Measurements from ENCODE around the gene SLC22A15.

DNA sequence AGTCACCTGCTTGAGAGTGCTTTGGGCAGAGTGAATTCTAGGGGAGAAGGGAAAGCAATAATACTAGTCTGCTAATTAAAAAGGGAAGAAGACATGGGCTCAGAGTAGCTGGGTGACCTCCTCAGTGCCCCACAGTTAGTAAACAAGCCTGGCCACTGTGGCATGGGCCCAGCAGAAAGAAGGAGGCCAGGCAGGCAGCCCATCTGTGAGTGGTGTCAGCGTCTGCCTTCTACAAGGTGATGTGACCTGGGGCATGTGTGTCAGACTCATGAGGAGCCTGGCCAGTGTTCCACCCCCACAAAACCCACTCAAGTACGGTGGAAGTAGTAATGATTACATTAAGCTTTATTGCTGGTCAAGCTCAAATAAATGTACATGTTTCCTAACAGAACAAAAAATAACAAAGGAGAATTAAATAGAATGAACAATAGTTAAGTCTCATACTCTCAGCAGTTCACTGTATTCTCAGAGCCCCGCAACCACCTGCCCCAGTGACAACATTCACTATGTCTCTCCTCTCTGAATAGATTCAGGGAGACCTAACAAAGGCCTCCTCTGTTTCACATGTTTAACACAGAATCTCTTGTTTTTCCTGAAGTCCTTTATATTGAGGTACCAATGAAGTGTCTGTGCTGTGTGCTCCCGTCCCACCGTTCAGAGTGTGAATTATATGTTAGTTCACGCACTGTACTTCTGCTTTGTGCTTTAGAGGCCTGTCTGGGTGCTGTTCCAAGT lies 32.5 kb downstream of the SLC22A15 start:
- TF ChIP-seq, protein P1, sequence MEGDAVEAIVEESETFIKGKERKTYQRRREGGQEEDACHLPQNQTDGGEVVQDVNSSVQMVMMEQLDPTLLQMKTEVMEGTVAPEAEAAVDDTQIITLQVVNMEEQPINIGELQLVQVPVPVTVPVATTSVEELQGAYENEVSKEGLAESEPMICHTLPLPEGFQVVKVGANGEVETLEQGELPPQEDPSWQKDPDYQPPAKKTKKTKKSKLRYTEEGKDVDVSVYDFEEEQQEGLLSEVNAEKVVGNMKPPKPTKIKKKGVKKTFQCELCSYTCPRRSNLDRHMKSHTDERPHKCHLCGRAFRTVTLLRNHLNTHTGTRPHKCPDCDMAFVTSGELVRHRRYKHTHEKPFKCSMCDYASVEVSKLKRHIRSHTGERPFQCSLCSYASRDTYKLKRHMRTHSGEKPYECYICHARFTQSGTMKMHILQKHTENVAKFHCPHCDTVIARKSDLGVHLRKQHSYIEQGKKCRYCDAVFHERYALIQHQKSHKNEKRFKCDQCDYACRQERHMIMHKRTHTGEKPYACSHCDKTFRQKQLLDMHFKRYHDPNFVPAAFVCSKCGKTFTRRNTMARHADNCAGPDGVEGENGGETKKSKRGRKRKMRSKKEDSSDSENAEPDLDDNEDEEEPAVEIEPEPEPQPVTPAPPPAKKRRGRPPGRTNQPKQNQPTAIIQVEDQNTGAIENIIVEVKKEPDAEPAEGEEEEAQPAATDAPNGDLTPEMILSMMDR (IDR thresholded peaks at IDR 0.05) = no peak
- TF ChIP-seq POLR2A (IDR thresholded peaks at IDR 0.05) = no peak

Measured in right lobe of liver (tissue), 4 donors.